Right lobe of liver (tissue), 6 donors: ENCODE results near the gene FCRLA. TPM values are rescaled to one million over a fixed set of nuclear protein-coding genes. Genes with fewer than 3 reads are reported as not detected.

Experiments
- ATAC-seq, 4 donors: fragments of 200-7000 bp; cut with Tn5 transposase; one replicate each; pipeline ENCODE4 v1.9.1; 2020; ENCODE audit warnings: mild to moderate bottlenecking in 4 of 4, moderate library complexity in 4 of 4
- DNase-seq, 3 donors: peaks; one replicate each; pipeline ENCODE4 v3.0.0-alpha.2; 2020
- H3K27ac ChIP-seq, 3 donors: fragments of 200-600 bp; one replicate each; pipeline ENCODE4 v1.8.0; 2022
- H3K27me3 ChIP-seq, 2 donors: fragments of 200-600 bp; one replicate each; pipeline ENCODE4 v1.8.0; 2022
- H3K36me3 ChIP-seq, 4 donors: fragments of 200-600 bp; sonication (generic) in 1 of 4; one replicate each; pipeline versions ENCODE4 v1.5.1 to v1.8.0; 2017 to 2022; ENCODE audit warnings: control low read depth in 1 of 4
- H3K4me1 ChIP-seq, 4 donors: fragments of 200-600 bp; sonication (generic) in 1 of 4; one replicate each; pipeline versions ENCODE4 v1.5.1 to v1.8.0; 2017 to 2022; ENCODE audit warnings: control low read depth in 1 of 4
- H3K4me3 ChIP-seq, 3 donors: fragments of 200-600 bp; one replicate each; pipeline ENCODE4 v1.8.0; 2022
- H3K9me3 ChIP-seq, 4 donors: fragments of 200-600 bp; sonication (generic) in 1 of 4; one replicate each; pipeline versions ENCODE4 v1.5.1 to v1.8.0; 2017 to 2022; ENCODE audit warnings: control low read depth in 1 of 4
- CTCF ChIP-seq, 4 donors: fragments of 200-600 bp in 3 of 4; fragments of 450-650 bp in 1 of 4; IDR thresholded peaks; one replicate each; pipeline versions ENCODE4 v1.5.1 to v1.8.0; 2016 to 2022; ENCODE audit warnings: antibody characterized with exemption in 4 of 4, mild to moderate bottlenecking in 2 of 4
- POLR2A ChIP-seq: fragments of 450-650 bp; IDR thresholded peaks from one replicate; pipeline ENCODE4 v1.6.1; 2017; ENCODE audit warnings: antibody characterized with exemption, mild to moderate bottlenecking
- WGBS: methylation state at CpG from one replicate; pipeline ENCODE4 v1.1.6; 2018; ENCODE audit warnings: low coverage, low lambda C conversion rate; ENCODE audit not compliant: insufficient coverage; ENCODE audit errors: missing lambda C conversion rate; 5-methylcytosine and 5-hydroxymethylcytosine counted together
- intact Hi-C, 2 donors: fragments of 100-400 bp; cut with DNase I; formaldehyde crosslinking; loops; one replicate each; pipeline versions ENCODE4 v1.11.2 to v1.14.1; 2022
- total RNA-seq, 6 experiments: library from RNA; depleted of rRNA in 2 of 6; stranded (reverse); fragments of >200 nt in 2 of 6; fragmentation: NEBNext Ultra II Directional in 3 of 6; extraction: Animal tissue kit (Norgen Biotek cat#: 25700) in 3 of 6; gene quantifications; one replicate each; pipeline versions ENCODE4 v1.1.0 to v1.2.4, GENCODE V29; 2016 to 2023
- donor health status: DM: no; HTN: yes; CAD: no.
- donor health status: DM: no; HTN: no; CAD: no.
- donor health status: DM: no; HTN: no; CAD: no.
- donor health status: DM: no; HTN: yes; CAD: no.
- donor health status: DM: no; HTN: yes; CAD: no.

The FCRLA gene
- total RNA-seq, 6 experiments from 2014 or later, result 0.20 TPM; not detected in 5

GRCh38 chr1:161718559-161719324 lies 11.7 kb downstream of the FCRLA start:
- 58% methylated on average over 8 of the region's 8 CpGs for WGBS
- H3K9me3 ChIP-seq, result no peaks in the 10 kb centered on the region
- H3K27me3 ChIP-seq, result no peaks in the 10 kb centered on the region
- no peak for TF ChIP-seq CTCF (IDR thresholded peaks at IDR 0.05)
- TF ChIP-seq POLR2A, result no peak
- no peak overlapping the region for H3K27ac ChIP-seq
- H3K4me3 ChIP-seq, result no peak overlapping the region
- intact Hi-C loops, result no loop called here
- no peaks in the 10 kb centered on the region for H3K36me3 ChIP-seq
- DNase-seq, result no peak
- ATAC-seq, result peak in 1 of 4 donors; percentile 35
- H3K4me1 ChIP-seq, result no peaks in the 10 kb centered on the region

DNA sequence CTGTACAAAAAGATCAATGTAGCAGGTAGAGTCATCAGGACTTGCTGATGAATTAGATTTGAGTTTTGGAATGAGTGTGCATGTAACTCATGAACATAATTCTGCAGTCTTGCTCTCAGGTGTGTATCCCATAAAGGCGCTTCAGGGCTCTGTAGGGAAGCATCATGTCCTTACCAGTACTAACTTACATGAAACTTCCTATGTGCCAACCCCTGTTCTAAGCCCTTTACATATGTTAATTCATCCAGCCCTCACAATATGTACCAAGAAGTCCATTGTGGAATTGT lies 12.2 kb downstream of the FCRLA start:
- no peaks in the 10 kb centered on the region for H3K36me3 ChIP-seq
- no peaks in the 10 kb centered on the region for H3K4me1 ChIP-seq
- no peak for ATAC-seq
- no peaks in the 10 kb centered on the region for H3K9me3 ChIP-seq
- no peaks in the 10 kb centered on the region for H3K27me3 ChIP-seq
- no peak overlapping the region for H3K4me3 ChIP-seq
- intact Hi-C loops, result no loop called here
- 100% methylated on average over 1 of the region's 1 CpG for WGBS
- no peak overlapping the region for H3K27ac ChIP-seq
- TF ChIP-seq CTCF (IDR thresholded peaks at IDR 0.05), result no peak
- TF ChIP-seq POLR2A, result no peak
- no peak for DNase-seq

GRCh38 chr1:161720422-161720821 lies 13.4 kb downstream of the FCRLA start:
- no peak for ATAC-seq
- whole genome bisulfite sequencing, result 100% methylated on average over 1 of the region's 1 CpG
- Histone ChIP-seq H3K4me3 (no peak overlapping the region), H3K27ac (no peak overlapping the region), H3K36me3 (no peaks in the 10 kb centered on the region), H3K9me3 (no peaks in the 10 kb centered on the region), H3K27me3 (no peaks in the 10 kb centered on the region), H3K4me1 (peaks cover 0 to under 1% (median 0%) of the 10 kb centered on the region in 4 donors)
- intact Hi-C loops, result no loop called here
- no peak for DNase-seq
- TF ChIP-seq CTCF (IDR thresholded peaks at IDR 0.05) (no peak), POLR2A (no peak)

- 52% methylated on average over 3 of the region's 4 CpGs for WGBS
- DNase-seq, result no peak
- ATAC-seq, result no peak
- no peaks in the 10 kb centered on the region for H3K36me3 ChIP-seq
- no peaks in the 10 kb centered on the region for H3K9me3 ChIP-seq
- H3K27ac ChIP-seq, result no peak within 1 kb of the TSS
- H3K27me3 ChIP-seq, result no peaks in the 10 kb centered on the region
- H3K4me3 ChIP-seq, result no peak within 1 kb of the TSS
- H3K4me1 ChIP-seq, result peaks cover 0 to 7% (median 0%) of the 10 kb centered on the region in 4 donors
- intact Hi-C loops, result no loop called here
- no peak for TF ChIP-seq POLR2A
- TF ChIP-seq CTCF (IDR thresholded peaks at IDR 0.05), result no peak
Observed at GRCh38 chr1:161720956-161721737, 14.1 kb downstream of the FCRLA start, which contains the start of gene FCRLB. TSS of gene FCRLB (plus strand) at chr1:161721544. CDS start at chr1:161722673, 1,129 bp downstream.
